Psoas muscle (tissue), 8 donors: ENCODE data around the gene RAD9A. TPM values are rescaled to one million over a fixed set of nuclear protein-coding genes. Genes with fewer than 3 reads are reported as not detected.
"Not testable (repeated sequence)": the region's sequence is repeated elsewhere in the genome, so short reads cannot be mapped to it uniquely, and the experiment has no call there.

Experiments used
- ATAC-seq, 4 donors: fragments of 200-7000 bp; cut with Tn5 transposase; one replicate each; pipeline ENCODE4 v1.9.1; 2020; ENCODE audit warnings: moderate library complexity in 3 of 4, mild to moderate bottlenecking in 2 of 4
- DNase-seq, 2 donors: peaks; one replicate each; pipeline ENCODE4 v3.0.0-alpha.2; 2020
- H3K27ac ChIP-seq: fragments of 200-600 bp; one replicate; pipeline ENCODE4 v1.8.0; 2022
- H3K27me3 ChIP-seq, 3 donors: fragments of 200-600 bp in 1 of 3; one replicate each; pipeline versions ENCODE4 v1.6.1 to v1.8.0; 2013 to 2022; ENCODE audit warnings: low read length in 2 of 3, mild to moderate bottlenecking in 2 of 3, moderate library complexity in 1 of 3; ENCODE audit not compliant: insufficient read depth in 3 of 3
- H3K36me3 ChIP-seq, 2 donors: fragments of 200-600 bp in 1 of 2; one replicate each; pipeline versions ENCODE4 v1.6.1 to v1.8.0; 2013 to 2022; ENCODE audit warnings: low read depth in 1 of 2, mild to moderate bottlenecking in 1 of 2, moderate library complexity in 1 of 2; ENCODE audit not compliant: insufficient read depth in 1 of 2
- H3K4me1 ChIP-seq: fragments of 200-600 bp; one replicate; pipeline ENCODE4 v1.8.0; 2022
- H3K4me3 ChIP-seq: fragments of 200-600 bp; one replicate; pipeline ENCODE4 v1.8.0; 2022; ENCODE audit warnings: mild to moderate bottlenecking
- H3K9me3 ChIP-seq: fragments of 200-600 bp; one replicate; pipeline ENCODE4 v1.8.0; 2022
- CTCF ChIP-seq: fragments of 200-600 bp; IDR thresholded peaks from one replicate; pipeline ENCODE4 v1.8.0; 2022; ENCODE audit warnings: antibody characterized with exemption
- WGBS, 3 donors: extraction: QIAGEN DNeasy Blood & Tissue Kit; methylation state at CpG; one replicate each; pipeline versions ENCODE4 v1.1.6 to v1.1.7; 2013; 5-methylcytosine and 5-hydroxymethylcytosine counted together
- intact Hi-C, 2 donors: fragments of 100-400 bp; cut with DNase I; formaldehyde crosslinking; loops; one replicate each; pipeline versions ENCODE4 v1.11.0 to v1.14.2; 2022
- polyA plus RNA-seq, 3 donors: library from polyadenylated mRNA; stranded (reverse); fragments of 200-250 nt; gene quantifications; one replicate each; pipeline ENCODE4 v1.2.3, GENCODE V29; 2013
- total RNA-seq, 4 donors: library from RNA; stranded (reverse); fragmentation: NEBNext Ultra II Directional in 2 of 4; extraction: Animal tissue kit (Norgen Biotek cat#: 25700) in 2 of 4; gene quantifications; one replicate each; pipeline versions ENCODE4 v1.2.1 to v1.2.4, GENCODE V29; 2021 to 2023
- donor health status: healthy with polysubstance abuse.
- donor health status: DM: no; HTN: no; CAD: no; lungs with moderate emphysema.
- donor health status: Bipolar disorder and iron deficiency.
- donor health status: healthy.
- donor health status: DM: yes; HTN: yes; CAD: no.
- donor health status: DM: no; HTN: no; CAD: no.
- donor health status: DM: no; HTN: no; CAD: no.
- donor health status: DM: yes; HTN: yes; CAD: no.

The RAD9A gene
- total and polyA plus RNA-seq, 7 donors: 1.8 to 12.3 (median 6.7) TPM

GRCh38 chr11:67422891-67423290, 31.1 kb downstream of the RAD9A start:
- H3K27ac ChIP-seq: no peak overlapping the region
- no peak overlapping the region for H3K4me3 ChIP-seq
- ATAC-seq: no peak
- WGBS, 3 donors: 71 to 76% (median 74%) methylated on average over 6 of the region's 6 CpGs
- no peaks in the 10 kb centered on the region for H3K9me3 ChIP-seq
- no peaks in the 10 kb centered on the region for H3K36me3 ChIP-seq
- no peak for DNase-seq
- H3K4me1 ChIP-seq: peaks cover 31% of the 10 kb centered on the region
- no peaks in the 10 kb centered on the region for H3K27me3 ChIP-seq
- intact Hi-C loops: no loop called here
- no peak for TF ChIP-seq CTCF

- WGBS, 3 donors: 63 to 75% (median 69%) methylated on average over 13 of the region's 13 CpGs
- intact Hi-C loops: no loop called here
- peaks cover 25% of the 10 kb centered on the region for H3K4me1 ChIP-seq
- no peak for TF ChIP-seq CTCF
- H3K4me3 ChIP-seq: no peak overlapping the region
- no peak for DNase-seq
- H3K27me3 ChIP-seq: no peaks in the 10 kb centered on the region
- no peaks in the 10 kb centered on the region for H3K36me3 ChIP-seq
- no peak for ATAC-seq
- H3K27ac ChIP-seq: no peak overlapping the region
- no peaks in the 10 kb centered on the region for H3K9me3 ChIP-seq
Observed at GRCh38 chr11:67423466-67423865, 31.7 kb downstream of the RAD9A start.

- ATAC-seq: no peak
- Histone ChIP-seq H3K9me3 (no peaks in the 10 kb centered on the region), H3K27me3 (no peaks in the 10 kb centered on the region), H3K36me3 (no peaks in the 10 kb centered on the region), H3K4me3 (no peak overlapping the region), H3K4me1 (peaks cover 21% of the 10 kb centered on the region), H3K27ac (no peak overlapping the region)
- intact Hi-C loops: no loop called here
- DNase-seq: no peak
- WGBS, 3 donors: 76 to 80% (median 79%) methylated on average over 31 to 34 of the region's 34 CpGs
- TF ChIP-seq CTCF: no peak
Observed at GRCh38 chr11:67423891-67424613, 32.3 kb downstream of the RAD9A start.

GRCh38 chr11:67427364-67427859, 35.6 kb downstream of the RAD9A start:
- WGBS, 3 donors: 70 to 75% (median 72%) methylated on average over 19 of the region's 19 CpGs
- Histone ChIP-seq H3K36me3 (peaks cover 0 to 30% of the 10 kb centered on the region in 2 donors), H3K4me1 (peaks cover 25% of the 10 kb centered on the region), H3K4me3 (peak overlapping the region; percentile 96), H3K27ac (peak overlapping the region; percentile 92)
- ATAC-seq: peak in 1 of 4 donors; percentile 12
- H3K27me3 ChIP-seq, DNase-seq, H3K9me3 ChIP-seq: not testable (repeated sequence)
- intact Hi-C loops: loop anchor here (5.0 kb wide), 1 partner anchor 40 kb away; the partner anchor contains the start of gene TMEM134 (in 2 of the 2)
